RWPE1 (cell line): ENCODE measurements around the gene UAP1.
A peak's percentile ranks its signal among the peaks of the same experiment; 100 is the strongest.

Experiments used
- CTCF ChIA-PET: fragments of 350-600 bp; sonication (Branson Sonifier 250); formaldehyde crosslinking; extraction: SDS; loops from one replicate; lab custom pipeline; 2021; lab: Yijun Ruan, JAX
- POLR2A ChIA-PET: fragments of 400-600 bp; formaldehyde crosslinking; extraction: SDS; loops from one replicate; lab custom pipeline; 2020; ENCODE audit warnings: antibody characterized with exemption; ENCODE audit not compliant: low non-redundant PET; lab: Yijun Ruan, JAX
- DNase-seq: peaks from one replicate; pipeline ENCODE4 v3.0.0; 2012; ENCODE audit warnings: low spot score
- H3K27ac ChIP-seq: fragments of 450-650 bp; 2 replicates; pipeline ENCODE4 v1.5.1; 2017
- CTCF ChIP-seq: fragments of 450-650 bp; conservative IDR thresholded peaks from 2 replicates; pipeline ENCODE4 v1.5.1; 2017; ENCODE audit warnings: low read depth, mild to moderate bottlenecking

The UAP1 gene

GRCh38 chr1:162561616-162562469 lies at the start of gene UAP1:
TSS of gene UAP1 (plus strand) at chr1:162561722. CDS start at chr1:162566069, 4,347 bp downstream.
- ChIA-PET CTCF (interaction anchor here (0.6 kb wide), 1 partner anchor 1043 kb away, joined by 4 read pairs; no protein-coding TSS in a partner anchor), POLR2A (no interaction called here)
- no peak for TF ChIP-seq CTCF
- DNase-seq: peak; percentile 27
- peak within 1 kb of the TSS; percentile 93 for H3K27ac ChIP-seq

DNA sequence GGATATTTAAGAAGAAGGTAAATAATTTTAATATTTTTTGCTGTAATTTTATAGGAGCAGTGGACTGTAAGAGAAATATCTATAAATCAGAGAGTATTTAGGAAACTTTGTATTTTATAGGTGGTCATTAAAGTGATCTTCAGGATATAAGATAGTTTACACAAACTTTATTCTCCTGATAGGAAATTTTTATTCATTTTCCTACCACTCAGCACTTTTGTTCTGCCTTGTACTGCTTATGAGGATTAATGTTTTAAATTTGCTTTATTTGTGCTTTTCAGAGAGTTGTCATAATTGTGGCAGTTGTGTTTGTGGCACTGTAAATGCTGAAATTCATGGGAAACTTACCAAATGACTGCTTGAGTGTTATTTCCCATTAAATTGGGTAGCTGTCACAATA lies 34.2 kb upstream of the UAP1 start:
- H3K27ac ChIP-seq: no peak overlapping the region
- POLR2A ChIA-PET: no interaction called here
- no peak for TF ChIP-seq CTCF
- CTCF ChIA-PET: interaction anchor here (0.5 kb wide), 1 partner anchor 24 kb away, joined by 7 read pairs; no protein-coding TSS in a partner anchor
- DNase-seq: no peak

DNA sequence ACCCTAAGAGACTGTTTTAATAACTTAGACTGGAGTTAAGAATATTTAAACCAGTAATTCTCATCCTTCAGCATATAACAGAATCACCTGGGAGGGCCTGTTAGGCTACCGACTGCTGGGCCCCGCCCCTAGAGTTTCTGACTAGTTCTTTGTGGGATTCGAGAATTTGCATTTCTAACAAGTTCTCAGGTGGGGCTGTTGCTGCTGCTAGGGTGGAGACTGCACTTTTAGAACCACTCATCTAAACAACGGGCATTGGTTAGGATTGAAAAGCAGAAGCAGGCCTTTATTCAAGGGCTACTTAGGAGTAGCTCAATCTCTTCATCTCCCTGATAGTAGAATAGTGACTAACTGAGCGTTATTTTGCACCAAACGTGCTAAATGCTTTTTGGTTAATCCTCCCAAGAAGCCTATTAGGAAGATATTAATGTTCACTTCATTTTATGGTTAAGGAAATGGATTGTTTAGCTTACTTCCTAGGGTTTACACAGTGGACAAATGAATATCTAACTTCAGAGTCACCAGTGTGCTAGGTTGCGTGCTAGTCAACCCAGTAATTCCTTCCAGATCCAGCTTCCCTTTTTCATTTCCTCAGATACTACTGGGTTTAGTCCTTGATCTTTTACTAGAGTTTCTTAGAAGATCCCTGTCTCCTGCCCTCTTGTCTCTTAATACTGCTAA lies 31.1 kb upstream of the UAP1 start:
- H3K27ac ChIP-seq: no peak overlapping the region
- no peak for TF ChIP-seq CTCF
- DNase-seq: no peak
- ChIA-PET POLR2A (no interaction called here), CTCF (interaction anchor here (0.6 kb wide), 1 partner anchor 136 kb away, joined by 3 read pairs; no protein-coding TSS in a partner anchor)

DNA sequence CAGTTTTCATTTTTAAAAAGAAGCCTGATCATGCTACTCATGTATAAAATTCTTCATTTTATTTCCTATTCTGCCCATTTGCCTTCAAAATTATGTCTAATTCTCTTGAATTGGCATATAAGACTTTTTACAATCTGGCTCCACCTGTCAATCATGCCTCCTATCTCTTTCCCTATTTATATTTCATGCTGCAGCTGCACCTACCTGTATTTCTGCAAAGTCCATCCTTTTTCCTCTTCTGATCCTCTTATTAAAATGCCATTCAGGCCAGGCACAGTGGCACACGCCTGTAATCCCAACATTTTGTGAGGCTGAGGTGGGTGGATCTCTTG lies 30.6 kb upstream of the UAP1 start:
- ChIA-PET CTCF (no interaction called here), POLR2A (no interaction called here)
- TF ChIP-seq CTCF: no peak
- no peak for DNase-seq
- H3K27ac ChIP-seq: no peak overlapping the region

DNA sequence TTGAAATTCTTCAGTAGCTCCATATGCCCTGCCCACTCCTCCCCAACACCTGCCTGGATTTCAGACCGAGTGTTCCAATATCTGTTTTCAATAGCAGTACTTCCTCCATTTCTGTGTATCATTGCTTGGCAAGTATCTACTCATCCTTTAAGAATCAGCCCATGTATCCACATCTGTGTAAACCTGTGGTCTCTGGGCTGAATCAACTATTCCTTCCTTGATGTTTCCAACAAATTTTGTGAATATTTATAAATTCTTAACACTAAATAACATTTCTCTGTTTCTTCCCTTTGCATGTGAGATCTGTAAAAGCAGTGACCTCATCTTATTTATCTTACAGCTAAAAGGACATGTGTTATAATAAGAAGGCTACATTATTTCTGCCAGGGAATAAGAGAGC lies 26.0 kb upstream of the UAP1 start:
- POLR2A ChIA-PET: no interaction called here
- TF ChIP-seq CTCF: no peak
- no peak for DNase-seq
- H3K27ac ChIP-seq: no peak overlapping the region
- CTCF ChIA-PET: no interaction called here

DNA sequence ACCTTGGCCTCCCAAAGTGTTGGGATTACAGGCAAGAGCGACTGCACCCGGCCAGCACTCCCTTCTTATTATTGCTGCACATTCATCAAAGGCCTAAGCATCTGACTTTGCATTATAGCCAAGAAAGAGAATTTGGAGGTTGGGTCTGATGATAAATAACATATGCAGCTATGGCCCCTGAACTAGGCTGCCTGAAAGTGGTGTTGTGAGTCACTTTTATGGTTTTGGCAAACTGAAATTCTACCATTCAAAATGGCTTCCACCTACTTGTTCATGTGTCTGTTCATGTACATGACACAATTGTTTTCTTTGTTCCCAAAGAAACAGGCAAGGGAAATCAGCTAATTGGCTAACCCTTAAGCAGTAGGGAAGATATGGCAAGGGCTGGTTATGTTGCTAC lies 25.0 kb upstream of the UAP1 start:
- TF ChIP-seq CTCF: no peak
- ChIA-PET POLR2A (no interaction called here), CTCF (no interaction called here)
- DNase-seq: peak; percentile 6
- peak overlapping the region; percentile 31 for H3K27ac ChIP-seq
